T-helper 9 cell (primary cell): ENCODE results near the gene DDHD1.
"Not testable (repeated sequence)": the region's sequence is repeated elsewhere in the genome, so short reads cannot be mapped to it uniquely, and the experiment has no call there.

Experiments used
- DNase-seq: peaks from one replicate; pipeline ENCODE4 v3.0.0-alpha.2; 2020
- total RNA-seq, 2 donors: gene quantifications; one replicate each; lab custom pipeline; 2026; lab: John Stamatoyannopoulos, UW

Gene DDHD1
- total RNA-seq: 78.4 to 112 reads per million in 2 donors

DNA sequence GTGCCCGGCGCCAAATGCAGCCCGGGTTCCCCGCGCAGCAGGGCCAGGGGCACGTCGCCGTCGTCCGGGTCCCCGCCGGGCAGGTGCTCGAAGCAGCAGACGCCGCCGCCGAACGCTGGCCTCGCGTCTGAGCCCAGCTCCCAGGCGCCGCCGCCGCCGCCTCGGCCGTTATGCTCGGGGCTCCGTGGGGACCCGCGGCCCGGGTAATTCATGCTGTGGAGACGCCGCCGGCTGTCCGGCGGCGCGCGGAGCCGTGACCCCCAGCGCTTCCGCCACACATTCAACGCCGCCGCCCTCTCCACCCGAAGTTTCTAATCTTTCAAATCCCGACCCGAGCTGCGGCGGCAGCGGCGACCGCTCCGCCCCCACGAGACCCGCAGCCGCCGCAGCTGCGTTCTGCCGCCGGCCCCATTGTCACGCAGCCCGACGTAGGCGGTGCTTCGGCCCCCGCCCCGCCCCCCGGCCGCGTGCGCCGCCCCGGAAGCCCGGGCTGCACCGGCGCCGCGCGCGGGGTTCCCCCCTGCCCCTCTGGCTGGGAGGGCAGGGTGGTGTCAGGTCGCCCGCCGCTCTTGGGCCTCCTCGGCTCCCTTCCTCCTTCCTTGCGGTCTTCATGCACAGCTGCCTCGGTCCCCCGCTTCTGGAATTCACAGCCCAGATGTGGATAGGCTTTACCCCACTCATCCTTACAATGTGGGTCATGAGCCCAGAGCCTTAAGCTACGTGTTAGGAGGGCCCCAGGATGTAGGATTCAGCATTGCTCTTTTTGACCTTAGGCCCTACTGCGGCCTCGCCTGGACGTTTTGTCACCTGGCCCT lies at the start of gene DDHD1:
Gene DDHD1 (minus strand): TSS at position 437 of the 815 bp plus-strand sequence. CDS start 225 bp downstream, at position 212.
- peak; percentile 84 for DNase-seq

GRCh38 chr14:53195949-53196348 lies 42.8 kb upstream of the DDHD1 start:
- no peak for DNase-seq

DNA sequence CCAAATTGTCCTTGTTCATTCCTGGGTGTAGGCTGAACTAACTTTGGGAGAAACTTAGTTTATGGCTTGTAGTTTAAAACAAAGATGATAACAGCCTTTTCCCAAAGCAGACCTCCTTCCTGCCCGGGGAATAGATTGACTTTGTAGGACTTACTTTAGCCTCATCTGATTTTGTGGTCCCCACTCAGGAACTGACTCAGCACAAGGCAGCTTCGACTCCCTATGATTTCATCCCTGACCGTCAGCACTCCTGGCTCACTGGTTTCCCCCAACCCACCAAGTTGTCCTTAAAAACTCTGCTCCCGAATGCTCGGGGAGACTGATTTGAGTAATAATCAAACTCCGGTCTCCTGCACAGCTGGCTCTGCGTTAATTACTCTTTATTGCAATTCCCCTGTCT lies 40.1 kb upstream of the DDHD1 start:
- DNase-seq: no peak

GRCh38 chr14:53192052-53192760 lies 39.1 kb upstream of the DDHD1 start:
- no peak for DNase-seq

DNA sequence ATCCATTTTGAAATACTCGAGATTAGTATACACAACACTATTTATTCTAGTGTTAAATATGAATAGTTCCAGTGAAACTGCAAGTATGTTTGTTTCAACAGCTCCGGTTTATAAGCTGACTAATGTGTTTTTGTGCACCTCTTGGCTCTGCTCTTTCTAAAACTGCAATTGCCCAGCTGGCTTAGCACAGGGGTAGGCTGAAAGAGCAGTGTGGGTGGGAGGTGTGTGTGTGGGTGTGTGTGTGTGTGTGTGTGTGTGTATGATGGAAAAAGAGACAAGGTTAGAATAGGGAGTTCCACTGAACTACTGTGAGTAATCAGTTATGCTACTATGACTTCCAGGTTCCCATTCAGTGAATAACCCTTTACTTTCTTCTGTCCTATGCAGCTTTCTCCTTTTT lies 37.8 kb upstream of the DDHD1 start:
- no peak for DNase-seq

DNA sequence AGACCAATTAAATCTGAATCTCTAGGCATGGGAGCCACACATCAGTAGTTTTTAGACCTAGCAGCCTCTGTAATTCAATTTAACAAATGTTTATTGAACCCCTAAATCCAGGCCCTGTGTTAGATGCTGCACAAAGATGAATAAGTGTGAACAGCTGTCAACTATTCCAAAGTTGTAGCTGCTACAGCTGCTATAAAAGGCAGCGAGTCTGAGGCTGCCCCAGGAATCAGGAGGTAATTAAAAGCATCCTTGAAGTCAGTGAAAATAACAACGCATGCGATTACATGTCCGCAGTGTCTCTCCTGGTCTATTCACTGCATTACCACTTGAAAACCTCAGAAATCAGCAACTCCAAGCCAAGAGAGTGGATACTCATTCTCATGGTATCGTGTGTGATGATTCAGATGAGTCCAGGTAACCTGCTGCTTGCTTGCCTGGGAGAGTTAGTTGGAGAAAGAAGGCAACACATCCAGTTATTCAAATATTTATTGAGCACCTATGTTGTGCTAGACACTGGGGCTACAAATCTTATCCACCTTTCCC lies 34.9 kb upstream of the DDHD1 start:
- DNase-seq: no peak

DNA sequence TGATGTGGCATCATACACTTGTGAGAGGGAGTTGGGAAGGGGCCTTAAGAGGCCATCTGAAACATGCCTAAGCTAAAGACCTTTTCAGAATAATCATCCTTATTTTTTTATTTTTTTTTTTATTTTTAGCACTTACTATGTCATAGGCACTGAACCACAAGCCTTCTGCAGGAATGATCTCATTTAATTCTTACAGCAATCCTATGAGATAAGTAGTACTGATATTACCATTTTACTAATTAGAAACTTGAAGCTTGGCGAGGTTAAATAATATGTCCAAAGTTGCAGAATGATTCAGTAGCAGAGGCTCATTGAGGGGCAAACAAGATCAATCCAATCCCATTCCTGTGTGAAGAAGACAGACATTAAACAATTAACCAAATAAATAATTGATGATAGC lies 33.4 kb upstream of the DDHD1 start:
- DNase-seq: no peak

DNA sequence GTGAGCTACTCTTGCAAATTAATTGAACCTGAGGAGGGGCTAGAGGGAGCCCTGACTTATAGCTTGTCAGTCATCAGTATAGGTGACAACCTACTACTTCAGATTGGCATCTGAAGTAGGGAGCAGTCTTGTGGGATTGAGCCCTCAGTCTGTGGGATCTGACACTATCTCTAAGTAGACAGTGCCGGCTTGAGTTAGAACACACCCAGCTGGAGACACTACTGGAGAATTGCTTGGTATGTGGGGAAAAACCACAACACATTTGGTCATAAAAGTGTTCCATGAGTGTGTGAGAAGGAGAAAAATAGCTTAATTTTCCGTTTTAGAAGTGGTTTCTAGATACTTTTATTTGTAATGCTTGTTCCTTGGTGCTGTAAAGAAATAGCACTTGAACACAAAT lies 30.5 kb upstream of the DDHD1 start:
- DNase-seq: no peak

- no peak for DNase-seq
These were observed 29.9 kb upstream of the DDHD1 start for GRCh38 chr14:53183056-53183455.

DNA sequence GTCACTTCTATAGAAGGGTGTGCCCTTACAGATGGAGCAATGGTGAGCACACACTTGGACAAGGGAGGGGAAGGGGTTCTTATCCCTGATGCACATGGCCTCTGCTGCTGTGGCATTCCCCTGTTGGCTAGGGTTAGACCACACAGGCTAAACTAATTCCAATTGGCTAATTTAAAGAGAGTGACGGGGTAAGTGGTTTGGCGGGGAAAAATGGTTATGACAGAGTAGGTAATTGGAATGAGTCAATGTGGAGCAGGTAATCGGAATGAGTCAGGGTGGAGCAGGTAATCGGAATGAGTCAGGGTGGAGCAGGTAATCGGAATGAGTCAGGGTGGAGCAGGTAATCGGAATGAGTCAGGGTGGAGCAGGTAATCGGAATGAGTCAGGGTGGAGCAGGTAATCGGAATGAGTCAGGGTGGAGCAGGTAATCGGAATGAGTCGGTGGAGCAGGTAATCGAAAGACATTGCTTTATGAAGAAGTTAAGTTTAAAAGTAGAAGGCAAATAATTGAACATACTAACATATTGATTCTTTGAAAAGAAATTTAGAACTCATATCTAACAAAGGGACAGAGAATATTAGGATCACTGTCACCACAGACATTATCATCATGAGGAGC lies 28.4 kb upstream of the DDHD1 start:
- not testable (repeated sequence) for DNase-seq

- DNase-seq: peak; percentile 3
These were observed 27.4 kb upstream of the DDHD1 start for GRCh38 chr14:53180272-53181221.

DNA sequence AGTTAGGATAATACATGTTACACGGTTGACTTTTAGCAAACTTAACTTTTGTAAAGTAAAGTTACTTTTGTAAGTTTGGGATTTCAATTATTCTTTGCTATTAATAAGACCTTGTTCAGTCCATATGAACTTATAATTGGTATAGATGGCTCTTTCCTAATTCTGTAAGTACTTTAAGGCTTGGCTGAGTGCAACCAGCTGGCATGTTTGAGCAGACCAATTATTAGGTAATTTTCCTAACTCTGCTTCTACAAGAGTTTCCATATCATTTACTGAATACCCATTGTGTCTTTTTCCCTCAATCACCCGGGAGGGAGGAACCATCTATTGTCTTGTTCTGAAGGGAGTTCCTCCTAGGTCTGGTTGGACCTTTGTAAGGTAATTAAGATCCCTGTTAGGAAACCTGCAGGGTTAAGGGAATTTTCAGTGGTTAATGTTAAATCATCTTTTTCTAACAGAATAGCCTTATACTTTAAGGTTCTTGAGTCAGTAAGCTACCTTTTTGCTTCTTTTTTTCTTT lies 26.4 kb upstream of the DDHD1 start:
- not testable (repeated sequence) for DNase-seq

DNA sequence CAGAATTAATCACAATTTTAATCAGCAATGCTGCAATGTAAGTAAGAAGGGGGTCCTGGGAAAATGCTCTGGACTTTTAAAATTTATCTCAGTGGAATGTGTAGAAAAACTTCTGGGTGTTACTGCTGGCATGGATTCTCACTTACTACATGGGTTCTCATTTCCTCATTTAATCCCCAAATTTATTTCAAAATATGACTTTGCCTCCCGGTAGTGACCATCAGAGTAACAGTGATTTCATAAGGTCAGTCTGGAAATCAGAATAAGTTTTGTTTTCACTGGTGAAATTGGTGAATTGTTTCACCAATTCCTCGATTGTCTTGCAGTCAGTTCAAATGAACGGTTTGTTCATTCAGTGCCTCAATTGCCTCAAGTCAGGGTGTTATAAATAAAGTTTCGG lies 22.3 kb upstream of the DDHD1 start:
- no peak for DNase-seq

DNA sequence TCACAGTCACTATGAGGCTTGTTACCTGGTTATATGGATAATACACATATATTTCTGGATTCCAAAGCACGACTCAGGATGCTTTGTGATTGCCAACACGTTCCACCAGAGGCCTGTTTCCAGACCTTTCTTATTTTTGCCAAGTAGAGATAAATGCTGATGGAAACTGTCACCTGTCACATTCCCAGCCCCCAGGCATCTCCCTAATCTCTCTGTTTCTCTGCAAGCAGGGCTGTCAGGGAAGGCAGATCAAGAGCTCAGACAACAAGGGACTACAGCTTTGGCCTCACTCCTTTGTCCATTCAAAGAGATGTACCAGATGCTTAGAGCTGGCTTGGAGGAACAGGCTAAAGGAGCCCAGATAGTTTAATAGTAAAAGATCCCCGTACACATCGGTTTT lies 21.8 kb upstream of the DDHD1 start:
- DNase-seq: no peak

DNA sequence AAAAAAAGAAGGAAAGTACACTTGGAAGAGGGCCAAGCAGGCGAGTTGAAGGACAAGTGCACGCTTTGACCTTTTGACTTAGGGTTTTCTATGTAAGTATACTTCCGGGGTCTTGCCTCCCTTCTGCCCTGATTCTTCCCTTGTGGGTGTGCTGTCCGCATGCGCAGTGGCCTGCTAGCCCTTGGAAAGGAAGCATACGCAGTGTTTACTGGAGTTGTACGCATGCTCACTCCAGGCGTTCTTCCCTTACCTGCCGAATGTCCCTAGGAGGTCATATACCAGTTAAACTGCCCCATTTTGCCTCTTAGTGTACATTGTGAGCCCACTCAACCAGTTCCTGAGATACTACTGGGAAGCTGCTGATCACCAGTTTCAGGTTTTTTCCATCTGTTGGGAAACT lies 15.7 kb upstream of the DDHD1 start:
- no peak for DNase-seq

DNA sequence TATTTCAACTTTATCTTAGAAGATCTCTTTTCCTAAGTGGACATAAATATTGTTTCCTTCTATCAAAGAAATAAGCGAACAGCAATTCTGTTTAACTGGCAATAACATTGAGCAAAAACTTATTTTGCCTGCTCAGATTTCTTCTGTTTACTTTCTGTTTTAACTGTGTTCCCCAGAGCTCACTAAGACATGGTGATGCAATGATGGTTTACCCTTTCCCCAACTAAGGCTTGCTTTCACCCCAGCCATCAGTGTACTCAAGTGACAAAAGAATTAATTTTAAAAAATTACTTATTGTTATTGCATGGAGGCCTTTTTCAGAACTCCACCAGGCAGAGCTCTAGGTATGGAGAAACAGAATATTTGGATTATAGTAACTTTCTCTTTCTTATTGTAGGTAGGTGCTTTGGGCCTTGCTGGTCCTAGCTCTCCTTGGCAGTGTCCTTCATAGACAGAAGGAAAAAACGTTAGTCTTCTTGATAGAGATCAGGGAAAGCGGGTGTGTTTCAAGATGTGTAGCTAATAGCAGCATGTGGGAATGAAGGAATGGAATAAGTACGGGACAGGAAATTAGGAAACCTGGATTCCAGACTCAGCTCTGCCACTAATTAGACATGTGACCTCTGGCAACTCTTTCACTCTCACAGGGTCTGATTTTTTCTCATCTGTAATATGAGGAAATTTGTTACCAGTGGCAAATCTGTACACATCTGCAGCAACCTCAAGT lies 14.6 kb upstream of the DDHD1 start:
- DNase-seq: no peak

DNA sequence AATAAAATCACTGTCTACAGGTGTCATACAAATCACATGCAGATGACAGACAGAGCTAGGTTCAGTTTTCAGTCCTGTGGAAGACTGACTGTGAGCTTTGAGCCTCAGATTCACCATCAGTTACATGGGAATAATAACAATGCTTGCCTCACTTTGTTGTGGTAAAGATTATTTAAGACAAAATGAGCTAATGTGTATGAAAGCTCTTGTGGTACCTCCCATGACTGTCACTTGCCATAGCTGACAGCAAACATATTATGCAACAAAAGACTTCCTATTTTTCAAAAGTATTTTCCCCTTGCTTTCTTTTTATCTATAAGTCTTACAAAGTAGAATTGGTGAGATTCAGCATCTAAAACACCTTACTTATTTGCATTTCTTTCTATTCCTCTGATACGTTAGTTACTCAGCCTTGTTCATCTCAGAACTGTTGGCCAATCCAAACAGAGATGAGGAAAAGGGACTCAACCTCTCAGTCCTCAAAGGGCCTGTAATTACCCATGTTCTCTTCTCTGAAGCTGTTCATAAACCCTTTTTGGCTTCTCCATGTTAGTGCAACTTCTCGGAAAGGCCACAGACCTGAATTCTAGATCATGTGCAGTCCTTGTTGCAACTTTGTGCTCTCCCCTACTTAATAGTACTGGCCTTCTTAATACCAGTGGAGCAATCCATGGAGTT lies 8.8 kb upstream of the DDHD1 start:
- DNase-seq: no peak

DNA sequence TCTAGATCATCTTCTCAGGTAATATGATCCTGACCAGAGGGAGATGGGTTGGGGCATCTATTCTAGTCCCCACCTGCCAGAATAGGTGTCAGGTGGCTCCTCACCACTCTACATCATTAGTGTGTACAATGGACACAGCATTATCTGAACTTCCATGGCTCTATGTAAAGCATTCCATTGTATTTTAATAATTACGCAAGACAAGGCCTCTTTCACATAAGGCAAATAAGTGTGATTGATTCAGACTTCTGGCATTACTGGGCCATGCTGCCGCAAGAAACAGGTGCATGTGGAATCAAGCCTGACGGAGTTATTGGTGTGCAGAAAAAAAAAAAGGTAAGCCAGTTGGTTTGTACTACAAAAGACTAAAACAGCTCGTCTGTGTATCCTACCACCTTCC lies 3.1 kb upstream of the DDHD1 start:
- no peak for DNase-seq

- no peak for DNase-seq
These were observed 584 bp upstream of the DDHD1 start for GRCh38 chr14:53153702-53154112.

- peak; percentile 49 for DNase-seq
These were observed 788 bp downstream of the DDHD1 start for GRCh38 chr14:53152184-53152886.
